ENCODE results near the gene RNU2-63P.
"Not testable (repeated sequence)": the region's sequence is repeated elsewhere in the genome, so short reads cannot be mapped to it uniquely, and the experiment has no call there.

- not testable (repeated sequence) for TF ChIP-seq CTCF (conservative IDR thresholded peaks at IDR 0.05); EZH2 (IDR thresholded peaks at IDR 0.05; ENCODE audit: low read depth)
These were observed 44.0 kb downstream of the RNU2-63P start for GRCh38 chr2:87972385-87972784.
